B cell (primary cell): ENCODE results near the gene SPIB. TPM values are rescaled to one million over a fixed set of nuclear protein-coding genes. Genes with fewer than 3 reads are reported as not detected.

ENCODE experiments used
- ATAC-seq: fragments of 200-7000 bp; cut with Tn5 transposase; one replicate; pipeline ENCODE4 v1.10.0; 2021; ENCODE audit warnings: low read depth, mild to moderate bottlenecking, moderate number of reproducible peaks, moderate library complexity
- CTCF ChIA-PET: fragments of 350-600 bp; sonication (Branson Sonifier 250); formaldehyde crosslinking; loops from one replicate; lab custom pipeline; 2021; ENCODE audit warnings: antibody characterized with exemption, inconsistent platforms; lab: Charles Lee
- POLR2A ChIA-PET: fragments of 350-600 bp; sonication (Branson Sonifier 250); formaldehyde crosslinking; loops from one replicate; lab custom pipeline; 2021; ENCODE audit warnings: antibody characterized with exemption; lab: Charles Lee
- DNase-seq: peaks from one replicate; pipeline ENCODE4 v3.0.0; 2013
- H2AFZ ChIP-seq: 2 replicates; pipeline ENCODE4 v1.6.1; 2012; ENCODE audit warnings: mild to moderate bottlenecking, low read depth, low read length; ENCODE audit not compliant: insufficient read depth, poor library complexity, severe bottlenecking
- H3K27ac ChIP-seq, 2 donors: 1 replicate in 1 of 2; 2 replicates in 1 of 2; pipeline ENCODE4 v1.5.1; 2012 to 2013; ENCODE audit warnings: low read length in 2 of 2, mild to moderate bottlenecking in 2 of 2, moderate library complexity in 1 of 2
- H3K27me3 ChIP-seq, 4 experiments: fragments of 200-600 bp in 1 of 4; sonication (generic) in 1 of 4; replicated peaks in 1 of 4; 1 replicate in 2 of 4; 2 replicates in 2 of 4; pipeline versions ENCODE4 v1.6.1 to v1.7.0; 2013 to 2016; ENCODE audit warnings: low read length in 3 of 4, mild to moderate bottlenecking in 2 of 4, mixed read lengths in 1 of 4, moderate library complexity in 1 of 4; ENCODE audit not compliant: insufficient read depth in 4 of 4, control insufficient read depth in 3 of 4; ENCODE audit errors: control extremely low read depth in 1 of 4
- H3K36me3 ChIP-seq, 2 experiments: replicated peaks in 1 of 2; 1 replicate in 1 of 2; 2 replicates in 1 of 2; pipeline versions ENCODE4 v1.6.1 to v1.7.1; 2013; ENCODE audit warnings: low read length in 1 of 2; ENCODE audit not compliant: insufficient read depth in 2 of 2, control insufficient read depth in 1 of 2; ENCODE audit errors: control extremely low read depth in 1 of 2, extremely low read depth in 1 of 2
- H3K4me1 ChIP-seq, 2 donors: fragments of 200-600 bp in 1 of 2; sonication (generic) in 1 of 2; 1 replicate in 1 of 2; 2 replicates in 1 of 2; pipeline versions ENCODE4 v1.5.1 to v1.6.1; 2013 to 2017; ENCODE audit warnings: low read length in 2 of 2; ENCODE audit not compliant: control insufficient read depth in 2 of 2, insufficient read depth in 2 of 2
- H3K4me2 ChIP-seq: replicated peaks from 2 replicates; pipeline ENCODE3; 2012; ENCODE audit warnings: mild to moderate bottlenecking, low read depth, low read length; ENCODE audit not compliant: poor library complexity, severe bottlenecking
- H3K4me3 ChIP-seq, 5 experiments: fragments of 200-600 bp in 1 of 5; sonication (generic) in 1 of 5; 1 replicate in 3 of 5; 2 replicates in 2 of 5; pipeline versions ENCODE4 v1.5.1 to v1.7.0; 2011 to 2016; ENCODE audit warnings: low read length in 4 of 5, mild to moderate bottlenecking in 4 of 5, low read depth in 2 of 5, control low read depth in 1 of 5, moderate library complexity in 1 of 5; ENCODE audit not compliant: insufficient read depth in 1 of 5; ENCODE audit errors: control extremely low read depth in 1 of 5, extremely low read depth in 1 of 5
- H3K79me2 ChIP-seq: fragments of 200-600 bp; sonication (generic); one replicate; pipeline ENCODE4 v1.6.0; 2016; ENCODE audit warnings: low read length; ENCODE audit not compliant: control insufficient read depth, insufficient read depth
- H3K9ac ChIP-seq: fragments of 200-600 bp; sonication (generic); 2 replicates; pipeline ENCODE4 v1.6.1; 2017; ENCODE audit warnings: mild to moderate bottlenecking, low read length, moderate library complexity
- H3K9me3 ChIP-seq, 3 donors: one replicate each; pipeline versions ENCODE4 v1.6.1 to v1.7.1; 2013; ENCODE audit warnings: low read length in 2 of 3; ENCODE audit not compliant: control insufficient read depth in 2 of 3, insufficient read depth in 1 of 3; ENCODE audit errors: control extremely low read depth in 1 of 3
- H4K20me1 ChIP-seq: 2 replicates; pipeline ENCODE4 v1.6.0; 2012; ENCODE audit warnings: mild to moderate bottlenecking, low read length; ENCODE audit not compliant: insufficient read depth, control insufficient read depth, poor library complexity, severe bottlenecking
- H3K27ac Mint-ChIP-seq: one replicate; pipeline ENCODE4 v1.8.0; 2021; ENCODE audit warnings: mixed read lengths
- H3K27me3 Mint-ChIP-seq: one replicate; pipeline ENCODE4 v1.8.0; 2021; ENCODE audit warnings: mixed read lengths
- H3K4me1 Mint-ChIP-seq: one replicate; pipeline ENCODE4 v1.8.0; 2021; ENCODE audit warnings: mixed read lengths
- H3K4me3 Mint-ChIP-seq: one replicate; pipeline ENCODE4 v1.8.0; 2021; ENCODE audit warnings: mixed read lengths
- H3K9me3 Mint-ChIP-seq: one replicate; pipeline ENCODE4 v1.8.0; 2022; ENCODE audit warnings: mixed read lengths; ENCODE audit not compliant: insufficient read depth
- CTCF ChIP-seq: fragments of 200-600 bp; IDR thresholded peaks from one replicate; pipeline ENCODE4 v1.8.0; 2022; ENCODE audit warnings: antibody characterized with exemption, mild to moderate bottlenecking
- EZH2 ChIP-seq: IDR thresholded peaks from 2 replicates; pipeline ENCODE4 v1.6.1; 2012; ENCODE audit warnings: borderline replicate concordance, low read depth, mild to moderate bottlenecking, moderate library complexity, low read length; ENCODE audit not compliant: insufficient read depth, poor library complexity, severe bottlenecking
- WGBS: methylation state at CpG from one replicate; pipeline ENCODE4 v1.1.5; 2013; ENCODE audit warnings: missing lambda C conversion rate; ENCODE audit not compliant: insufficient coverage; 5-methylcytosine and 5-hydroxymethylcytosine counted together
- intact Hi-C: fragments of 100-400 bp; cut with micrococcal nuclease; formaldehyde crosslinking; loops from one replicate; pipeline ENCODE4 v1.10.0; 2022
- polyA plus RNA-seq: library from polyadenylated mRNA; depleted of rRNA; stranded (reverse); fragments of >200 nt; gene quantifications from 2 replicates; pipeline ENCODE4 v1.2.3, GENCODE V29; 2012
- total RNA-seq, 2 donors: library from RNA; stranded (reverse); fragments of 120-200 nt in 1 of 2; gene quantifications; 1 replicate in 1 of 2; 2 replicates in 1 of 2; pipeline versions ENCODE4 v1.2.3 to v1.2.4, GENCODE V29; 2013 to 2022

SPIB gene
- total and polyA plus RNA-seq, 2 donors (not counting 1 experiment from before 2014, with no cell fraction given): 183 to 205 TPM

- POLR2A ChIA-PET: interaction anchor here (0.8 to 2.5 kb wide), 8 partner anchors 9 to 126 kb away, joined by 3 to 15 read pairs (median 6); partner anchors contain the start of genes JOSD2, KCNC3, NR1H2 and SPIB
- Histone ChIP-seq H3K4me3 (peak overlapping the region; percentile 59 to 92 (median 67)), H2AFZ (peak overlapping the region; percentile 61), H3K4me2 (peak overlapping the region; percentile 97), H3K9me3 (no peaks in the 10 kb centered on the region), H3K9ac (peak overlapping the region; percentile 80), H3K36me3 (peaks cover 0 to 36% of the 10 kb centered on the region in 2 experiments), H4K20me1 (peaks cover 19% of the 10 kb centered on the region), H3K4me1 (peaks cover 12 to 18% of the 10 kb centered on the region in 2 donors), H3K27ac (peak overlapping the region; percentile 55 to 73), H3K27me3 (no peaks in the 10 kb centered on the region), H3K79me2 (peaks cover 35% of the 10 kb centered on the region)
- ATAC-seq (no peak), DNase-seq (no peak)
- Mint-ChIP-seq H3K4me1 (peaks cover 28% of the 10 kb centered on the region), H3K4me3 (peak overlapping the region; percentile 94), H3K9me3 (no peaks in the 10 kb centered on the region), H3K27me3 (no peaks in the 10 kb centered on the region), H3K27ac (no peak overlapping the region)
- no peak for TF ChIP-seq EZH2
- TF ChIP-seq CTCF: no peak
- CTCF ChIA-PET: interaction anchor here (0.6 to 3.9 kb wide), 7 partner anchors 9 to 1855 kb away, joined by 3 to 22 read pairs (median 4); no protein-coding TSS in a partner anchor
- intact Hi-C loops: loop anchor here (1.0 to 2.0 kb wide), 6 partner anchors 9 to 420 kb away; partner anchors contain the start of gene NR1H2
- 22% methylated on average over 25 of the region's 26 CpGs for WGBS
Measured at GRCh38 chr19:50384685-50385535, 33.8 kb upstream of the SPIB start.
